ENCODE measurements around the gene ALOX12B.

DNA sequence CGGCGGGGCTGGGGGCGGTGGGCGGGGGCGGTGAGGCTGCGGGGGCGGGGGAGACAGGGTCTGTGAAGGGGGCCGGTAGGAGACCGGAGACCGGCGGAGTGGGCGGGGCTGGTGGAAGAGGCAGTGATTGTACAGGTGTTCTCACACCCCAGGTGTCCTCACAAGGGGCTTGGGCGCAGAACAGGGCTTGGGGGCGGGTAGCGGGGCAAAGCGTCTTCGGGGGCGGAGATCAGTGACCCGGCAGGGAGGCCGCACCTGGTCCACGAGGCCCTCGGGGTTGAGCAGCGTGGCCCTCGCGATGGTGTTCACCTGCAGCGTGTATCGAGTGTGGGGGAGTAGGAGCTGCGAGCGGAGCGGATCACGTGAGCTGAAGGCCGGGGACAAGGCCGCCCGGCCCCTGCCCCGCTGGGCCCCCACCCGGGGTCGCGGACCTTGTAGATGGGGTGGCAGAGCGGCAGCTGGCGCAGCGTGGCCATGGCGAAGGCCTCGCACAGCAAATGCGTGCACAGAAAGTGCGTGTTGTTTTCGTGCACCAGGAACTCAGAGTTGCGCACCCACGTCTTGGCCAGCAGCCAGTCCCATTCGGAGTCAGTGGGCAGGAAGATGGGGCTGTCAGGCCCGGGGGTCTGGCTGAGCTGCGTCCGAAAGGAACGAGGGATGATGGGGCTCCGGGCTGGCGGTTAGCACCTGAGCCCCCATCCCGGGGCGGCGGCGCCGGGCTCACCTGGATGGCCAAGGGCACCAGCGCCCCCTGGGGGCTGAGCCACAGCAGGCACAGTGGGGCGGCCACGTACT, 22.3 kb upstream of the ALOX12B start:
- peak; percentile 68 to 95 (median 86) for TF ChIP-seq CTCF (IDR thresholded peaks at IDR 0.05)
- no peak for TF ChIP-seq POLR2A (IDR thresholded peaks at IDR 0.05)

Data from thyroid gland (tissue), 4 donors.